ENCODE measurements around the gene GRIN2A.
"Not testable (repeated sequence)": the region's sequence is repeated elsewhere in the genome, so short reads cannot be mapped to it uniquely, and the experiment has no call there.

Gene GRIN2A

GRCh38 chr16:9913604-9914326, 268.5 kb downstream of the GRIN2A start:
- no peak for DNase-seq

DNA sequence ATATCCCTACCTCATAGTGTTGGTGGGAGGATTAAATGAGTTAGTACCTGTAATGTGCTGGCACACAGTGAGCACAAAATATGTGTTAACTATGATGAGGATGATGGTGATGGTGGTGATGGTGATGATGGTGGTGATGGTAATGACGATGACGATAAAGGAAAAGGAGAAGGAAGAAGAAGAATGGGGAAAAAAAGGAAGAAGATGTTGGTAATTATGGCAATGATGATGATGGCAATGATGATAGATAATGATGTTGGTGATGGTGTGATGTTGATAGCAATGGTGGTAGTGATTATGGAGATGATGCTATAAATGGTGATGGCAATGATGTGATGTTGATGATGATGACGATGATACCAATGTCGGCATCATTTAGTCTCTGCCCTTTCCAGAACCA, 270.2 kb downstream of the GRIN2A start:
- H3K36me3 Mint-ChIP-seq (ENCODE audit: low read depth), result no peaks in the 10 kb centered on the region
- DNase-seq (no peak), ATAC-seq (no peak)
- H3K27me3 Mint-ChIP-seq, result no peaks in the 10 kb centered on the region
- no peaks in the 10 kb centered on the region for H3K9me3 Mint-ChIP-seq
- H3K27ac Mint-ChIP-seq, result no peak overlapping the region
- no peaks in the 10 kb centered on the region for H3K4me1 Mint-ChIP-seq
- H3K4me3 Mint-ChIP-seq, result no peak overlapping the region

More at GRCh38 chr16:9913604-9914326, 268.5 kb downstream of the GRIN2A start:
- no peak for ATAC-seq
- Mint-ChIP-seq H3K9me3 (no peaks in the 10 kb centered on the region), H3K4me3 (no peak overlapping the region), H3K36me3 (ENCODE audit: low read depth) (no peaks in the 10 kb centered on the region), H3K27me3 (no peaks in the 10 kb centered on the region), H3K4me1 (no peaks in the 10 kb centered on the region), H3K27ac (no peak overlapping the region)

- H3K4me1 Mint-ChIP-seq, result no peaks in the 10 kb centered on the region
- no peaks in the 10 kb centered on the region for H3K36me3 Mint-ChIP-seq (ENCODE audit: low read depth)
- H3K4me3 Mint-ChIP-seq, result no peak overlapping the region
- no peak overlapping the region for H3K27ac Mint-ChIP-seq
- DNase-seq, result no peak
- no peak for ATAC-seq
- no peaks in the 10 kb centered on the region for H3K27me3 Mint-ChIP-seq
- no peaks in the 10 kb centered on the region for H3K9me3 Mint-ChIP-seq
Measured at GRCh38 chr16:9911231-9911630, 271.0 kb downstream of the GRIN2A start.

DNA sequence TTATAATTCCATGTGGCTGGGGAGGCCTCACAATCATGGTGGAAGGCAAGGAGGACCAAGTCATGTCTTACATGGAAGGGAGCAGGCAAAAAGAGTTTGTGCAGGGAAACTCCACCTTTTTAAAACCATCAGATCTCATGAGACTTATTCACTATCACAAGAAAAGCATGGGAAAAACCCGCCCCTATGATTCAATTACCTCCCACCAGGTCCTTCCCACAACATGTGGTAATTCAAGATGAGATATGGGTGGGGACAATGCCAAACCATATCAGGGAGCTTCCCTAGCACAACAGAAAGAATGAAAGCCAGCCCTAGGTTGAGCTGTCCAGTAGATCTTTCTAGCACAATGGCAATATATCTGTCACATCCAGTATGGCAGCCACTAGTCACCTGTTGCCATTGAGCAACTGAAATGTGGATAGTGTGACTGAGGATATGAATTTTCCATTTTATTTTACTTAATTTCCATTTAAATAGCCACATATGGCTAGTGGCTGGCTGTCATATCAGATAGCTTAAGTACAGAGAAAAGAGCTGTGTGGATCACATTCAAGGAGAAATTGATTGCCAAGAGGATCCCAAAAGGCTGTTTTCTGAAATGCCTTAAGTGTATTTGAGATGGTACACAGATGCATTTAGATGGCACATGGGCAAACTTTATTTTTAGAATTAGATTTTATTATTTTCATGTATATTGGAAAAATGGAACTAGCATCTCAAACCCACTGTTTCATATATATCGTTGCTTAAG, 273.0 kb downstream of the GRIN2A start:
- Mint-ChIP-seq H3K36me3 (ENCODE audit: low read depth) (no peaks in the 10 kb centered on the region), H3K9me3 (no peaks in the 10 kb centered on the region), H3K4me3 (no peak overlapping the region), H3K27me3 (peaks cover 2% of the 10 kb centered on the region), H3K27ac (no peak overlapping the region), H3K4me1 (no peaks in the 10 kb centered on the region)
- DNase-seq (no peak), ATAC-seq (no peak)

GRCh38 chr16:9908613-9909012, 273.6 kb downstream of the GRIN2A start:
- Mint-ChIP-seq H3K27ac (no peak overlapping the region), H3K9me3 (no peaks in the 10 kb centered on the region), H3K4me1 (no peaks in the 10 kb centered on the region), H3K36me3 (ENCODE audit: low read depth) (no peaks in the 10 kb centered on the region), H3K27me3 (peaks cover 2% of the 10 kb centered on the region), H3K4me3 (no peak overlapping the region)
- DNase-seq (no peak), ATAC-seq (no peak)

DNA sequence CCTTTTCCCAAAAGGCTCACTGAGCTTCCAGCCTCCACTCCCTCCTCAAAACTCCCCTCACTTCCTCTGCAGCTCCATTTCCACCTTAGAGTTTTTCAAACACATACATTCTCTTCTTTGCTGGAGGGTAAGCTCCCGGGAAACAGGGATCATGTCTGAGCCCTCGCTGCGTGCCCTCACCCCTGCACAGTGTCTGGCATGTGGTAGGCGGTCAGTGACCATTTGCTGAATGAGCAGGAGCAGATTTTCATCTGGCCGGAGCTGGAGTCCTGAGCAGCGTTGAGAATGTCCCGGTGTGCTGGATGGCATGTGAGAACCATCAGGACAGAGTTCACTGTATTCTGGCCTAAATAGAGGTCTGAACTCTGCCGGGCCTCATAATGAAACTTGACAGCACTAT, 274.5 kb downstream of the GRIN2A start:
- Mint-ChIP-seq H3K27me3 (peaks cover 5% of the 10 kb centered on the region), H3K4me3 (no peak overlapping the region), H3K4me1 (no peaks in the 10 kb centered on the region), H3K27ac (no peak overlapping the region), H3K36me3 (ENCODE audit: low read depth) (no peaks in the 10 kb centered on the region), H3K9me3 (peaks cover 4% of the 10 kb centered on the region)
- ATAC-seq (no peak), DNase-seq (no peak)

DNA sequence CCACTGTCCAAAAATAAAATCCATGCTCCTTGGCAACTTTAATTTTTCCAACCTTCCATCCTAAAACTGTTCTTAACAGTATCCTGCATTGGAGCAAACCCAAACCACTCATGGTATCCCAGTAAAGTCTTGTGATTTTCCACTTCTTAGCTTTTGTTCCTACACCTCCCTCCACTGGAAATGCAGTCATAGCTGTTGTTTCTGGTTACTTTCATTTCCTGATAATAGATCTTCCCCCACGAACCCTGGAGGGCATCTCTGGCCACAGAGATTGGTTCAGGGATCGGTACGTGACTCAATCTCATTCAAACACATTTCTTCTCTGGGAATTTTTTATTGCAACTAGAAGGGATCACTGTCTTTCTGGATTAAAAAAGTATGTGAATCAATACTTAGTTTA, 276.0 kb downstream of the GRIN2A start:
- DNase-seq, result no peak
- Mint-ChIP-seq H3K27ac (no peak overlapping the region), H3K27me3 (peaks cover 5% of the 10 kb centered on the region), H3K4me1 (no peaks in the 10 kb centered on the region), H3K36me3 (ENCODE audit: low read depth) (no peaks in the 10 kb centered on the region), H3K9me3 (peaks cover 4% of the 10 kb centered on the region), H3K4me3 (no peak overlapping the region)
- no peak for ATAC-seq

DNA sequence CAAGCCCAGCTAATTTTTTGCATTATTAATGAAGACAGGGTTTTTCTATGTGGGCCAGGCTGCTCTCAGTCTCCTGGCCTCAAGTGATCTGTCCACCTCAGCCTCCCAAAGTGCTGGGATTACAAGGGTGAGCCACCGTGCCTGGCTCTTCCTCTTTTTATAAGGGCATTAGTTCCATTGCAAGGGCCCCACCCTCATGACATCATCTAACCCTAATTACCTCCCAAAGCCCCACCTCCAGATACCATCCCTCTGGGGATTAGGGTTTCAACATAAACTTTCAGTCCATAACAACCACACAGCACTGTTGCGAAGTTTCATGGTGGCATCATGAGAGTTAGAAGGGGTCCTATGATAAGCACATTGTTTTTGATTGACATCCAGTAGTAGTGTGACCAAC, 277.7 kb downstream of the GRIN2A start:
- H3K27ac Mint-ChIP-seq, result no peak overlapping the region
- H3K27me3 Mint-ChIP-seq, result peaks cover 5% of the 10 kb centered on the region
- H3K36me3 Mint-ChIP-seq (ENCODE audit: low read depth), result no peaks in the 10 kb centered on the region
- H3K4me3 Mint-ChIP-seq, result no peak overlapping the region
- no peak for DNase-seq
- no peak for ATAC-seq
- H3K9me3 Mint-ChIP-seq, result peaks cover 4% of the 10 kb centered on the region
- H3K4me1 Mint-ChIP-seq, result no peaks in the 10 kb centered on the region

GRCh38 chr16:9900576-9900975, 281.7 kb downstream of the GRIN2A start:
- ATAC-seq, result no peak
- no peak overlapping the region for H3K4me3 Mint-ChIP-seq
- no peaks in the 10 kb centered on the region for H3K4me1 Mint-ChIP-seq
- H3K27me3 Mint-ChIP-seq, result peaks cover 5% of the 10 kb centered on the region
- H3K9me3 Mint-ChIP-seq, result peaks cover 13% of the 10 kb centered on the region
- no peak overlapping the region for H3K27ac Mint-ChIP-seq
- no peak for DNase-seq
- no peaks in the 10 kb centered on the region for H3K36me3 Mint-ChIP-seq (ENCODE audit: low read depth)

GRCh38 chr16:9898555-9898954, 283.7 kb downstream of the GRIN2A start:
- Mint-ChIP-seq H3K27me3 (peaks cover 3% of the 10 kb centered on the region), H3K36me3 (ENCODE audit: low read depth) (no peaks in the 10 kb centered on the region), H3K9me3 (peaks cover 20% of the 10 kb centered on the region), H3K27ac (no peak overlapping the region), H3K4me1 (no peaks in the 10 kb centered on the region), H3K4me3 (no peak overlapping the region)
- no peak for DNase-seq
- no peak for ATAC-seq

- Mint-ChIP-seq H3K27me3 (no peaks in the 10 kb centered on the region), H3K27ac (no peak overlapping the region), H3K9me3 (peaks cover 16% of the 10 kb centered on the region), H3K36me3 (ENCODE audit: low read depth) (no peaks in the 10 kb centered on the region), H3K4me3 (no peak overlapping the region), H3K4me1 (no peaks in the 10 kb centered on the region)
- DNase-seq (no peak), ATAC-seq (no peak)
Measured at GRCh38 chr16:9898124-9898523, 284.1 kb downstream of the GRIN2A start.

DNA sequence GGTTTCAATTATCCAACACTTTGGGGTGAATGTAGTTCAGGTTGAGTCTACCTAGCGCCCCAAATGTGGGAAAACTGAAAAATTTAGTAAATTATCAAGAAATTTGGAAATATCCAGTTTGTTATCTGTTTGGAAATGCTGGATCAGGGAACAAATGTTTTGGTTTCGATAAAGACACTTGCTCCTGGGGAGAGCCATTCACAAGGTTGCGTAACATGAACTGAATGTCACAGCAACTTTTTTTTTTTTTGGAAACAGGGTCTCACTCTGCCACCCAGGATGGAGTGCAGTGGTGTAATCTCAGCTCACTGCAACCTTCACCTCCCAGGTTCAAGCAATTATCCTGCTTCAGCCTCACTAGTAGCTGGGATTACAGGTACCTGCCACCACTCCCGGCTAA, 286.4 kb downstream of the GRIN2A start:
- Mint-ChIP-seq H3K4me1 (no peaks in the 10 kb centered on the region), H3K27ac (no peak overlapping the region), H3K27me3 (peaks cover 3% of the 10 kb centered on the region), H3K36me3 (ENCODE audit: low read depth) (no peaks in the 10 kb centered on the region), H3K4me3 (no peak overlapping the region), H3K9me3 (peaks cover 15% of the 10 kb centered on the region)
- ATAC-seq (no peak), DNase-seq (no peak)

DNA sequence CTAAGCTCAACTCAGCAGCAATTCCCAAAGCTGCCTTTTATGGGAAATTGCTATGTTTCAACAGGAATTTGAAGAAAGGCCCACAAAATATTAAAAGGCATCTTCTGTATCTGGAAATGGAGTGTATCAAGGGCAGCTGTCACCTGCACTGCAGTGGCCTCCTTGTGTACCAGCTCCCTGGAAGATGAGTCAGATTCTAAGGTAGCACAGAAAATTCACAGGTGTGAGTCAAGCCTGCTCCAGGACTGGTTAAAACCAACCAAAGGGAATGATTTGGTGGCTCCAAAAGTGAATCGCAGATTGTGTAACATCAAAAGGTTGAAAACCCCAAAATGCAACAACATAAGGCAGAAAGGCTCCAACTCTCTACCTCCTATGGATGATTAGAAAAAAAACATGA, 296.4 kb downstream of the GRIN2A start:
- H3K4me3 Mint-ChIP-seq, result no peak overlapping the region
- H3K27ac Mint-ChIP-seq, result no peak overlapping the region
- H3K27me3 Mint-ChIP-seq, result no peaks in the 10 kb centered on the region
- H3K4me1 Mint-ChIP-seq, result no peaks in the 10 kb centered on the region
- H3K36me3 Mint-ChIP-seq (ENCODE audit: low read depth), result no peaks in the 10 kb centered on the region
- DNase-seq (no peak), ATAC-seq (no peak)
- no peaks in the 10 kb centered on the region for H3K9me3 Mint-ChIP-seq

DNA sequence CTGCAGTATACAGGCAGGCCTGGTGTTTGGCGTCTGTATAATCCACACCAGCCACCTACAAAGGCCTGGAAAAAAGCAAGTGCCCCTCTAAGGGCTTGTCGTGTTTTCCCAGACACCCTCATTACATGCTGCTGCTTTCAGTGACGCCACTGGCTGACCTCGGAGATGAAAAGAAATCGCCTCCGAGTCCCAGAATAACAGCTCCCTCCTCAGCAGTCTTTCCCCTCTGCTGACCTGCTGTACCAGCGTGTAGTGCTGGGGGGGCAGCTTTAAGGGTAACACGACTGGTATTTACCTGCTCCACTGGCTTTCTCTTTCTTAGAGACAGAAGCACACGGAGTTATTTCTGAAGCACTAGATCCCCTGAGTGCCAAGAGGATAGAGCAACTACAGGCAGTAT, 296.8 kb downstream of the GRIN2A start:
- no peaks in the 10 kb centered on the region for H3K9me3 Mint-ChIP-seq
- H3K36me3 Mint-ChIP-seq (ENCODE audit: low read depth), result no peaks in the 10 kb centered on the region
- no peak for ATAC-seq
- no peaks in the 10 kb centered on the region for H3K4me1 Mint-ChIP-seq
- no peak for DNase-seq
- no peaks in the 10 kb centered on the region for H3K27me3 Mint-ChIP-seq
- no peak overlapping the region for H3K4me3 Mint-ChIP-seq
- no peak overlapping the region for H3K27ac Mint-ChIP-seq

DNA sequence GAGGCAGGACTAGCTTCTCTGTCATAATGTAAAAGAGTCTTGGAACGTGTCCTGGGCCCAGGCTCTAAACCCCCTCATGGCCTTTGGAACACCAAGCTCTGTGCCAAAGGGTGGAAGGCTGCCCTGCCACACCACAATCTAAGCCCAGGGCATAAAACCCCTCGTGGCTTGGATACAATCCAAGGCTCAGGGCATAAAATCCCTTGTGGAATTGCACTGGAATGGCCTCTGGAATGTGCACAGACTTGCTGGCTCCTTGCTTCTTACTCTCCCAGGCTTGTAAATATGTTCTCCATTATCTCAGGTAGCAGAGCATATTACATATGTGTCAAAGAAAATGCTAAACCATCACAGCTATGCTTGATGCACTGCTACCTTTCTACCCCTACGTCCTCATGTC, 306.2 kb downstream of the GRIN2A start:
- not testable (repeated sequence) for DNase-seq; H3K4me1 Mint-ChIP-seq; ATAC-seq; H3K27ac Mint-ChIP-seq; H3K4me3 Mint-ChIP-seq; H3K36me3 Mint-ChIP-seq (ENCODE audit: low read depth); H3K9me3 Mint-ChIP-seq; H3K27me3 Mint-ChIP-seq
